SU-DHL-6 (cell line): ENCODE measurements around the gene NUMA1.

Experiments used
- H2AFZ ChIP-seq: fragments of 200-600 bp; sonication (generic); 2 replicates; pipeline ENCODE4 v1.6.1; 2014; ENCODE audit warnings: low read depth, mild to moderate bottlenecking, moderate library complexity, mixed read lengths, antibody characterized with exemption, low read length; ENCODE audit not compliant: severe bottlenecking
- H3F3A ChIP-seq: fragments of 200-600 bp; shearing (Covaris generic); 2 replicates; pipeline ENCODE4 v1.6.0; 2016; ENCODE audit warnings: antibody characterized with exemption, mild to moderate bottlenecking; ENCODE audit not compliant: insufficient read depth
- H3K27ac ChIP-seq: fragments of 200-600 bp; sonication (generic); 2 replicates; pipeline ENCODE4 v1.5.1; 2016; ENCODE audit warnings: low read depth, mild to moderate bottlenecking, low read length, moderate library complexity, mixed read lengths
- H3K27me3 ChIP-seq: fragments of 200-600 bp; sonication (generic), shearing (Covaris generic); 2 replicates; pipeline ENCODE4 v1.6.0; 2014; ENCODE audit warnings: mild to moderate bottlenecking, low read length
- H3K36me3 ChIP-seq: fragments of 200-600 bp; sonication (generic); 2 replicates; pipeline ENCODE4 v1.6.1; 2014; ENCODE audit warnings: mild to moderate bottlenecking, low read length, mixed read lengths
- H3K4me2 ChIP-seq: fragments of 300-600, 200-600 bp; shearing (Covaris generic), sonication (generic); 2 replicates; pipeline ENCODE4 v1.6.0; 2014; ENCODE audit warnings: low read length, low read depth, mild to moderate bottlenecking; ENCODE audit not compliant: poor library complexity, severe bottlenecking
- H3K4me3 ChIP-seq: fragments of 200-600 bp; sonication (generic); 2 replicates; pipeline ENCODE4 v1.5.1; 2014; ENCODE audit warnings: antibody characterized with exemption, low read length, mild to moderate bottlenecking, mixed read lengths; ENCODE audit not compliant: insufficient read depth, poor library complexity, severe bottlenecking
- H3K79me2 ChIP-seq: fragments of 200-600 bp; sonication (generic); 2 replicates; pipeline ENCODE4 v1.6.1; 2014; ENCODE audit warnings: mild to moderate bottlenecking, low read length, moderate library complexity; ENCODE audit not compliant: insufficient read depth
- H3K9ac ChIP-seq: fragments of 200-600 bp; sonication (generic); 2 replicates; pipeline ENCODE4 v1.7.0; 2014; ENCODE audit warnings: mild to moderate bottlenecking, low read length
- H3K9me2 ChIP-seq: fragments of 200-600 bp; sonication (generic); replicated peaks from 2 replicates; pipeline ENCODE4 v1.6.1; 2014; ENCODE audit warnings: low read length; ENCODE audit not compliant: insufficient read depth
- H3K9me3 ChIP-seq: fragments of 200-600 bp; sonication (generic); 2 replicates; pipeline ENCODE4 v1.6.1; 2014; ENCODE audit warnings: low read length, mixed read lengths; ENCODE audit not compliant: insufficient read depth
- H4K20me1 ChIP-seq: fragments of 200-600 bp; sonication (generic); 2 replicates; pipeline ENCODE4 v1.6.1; 2014; ENCODE audit warnings: low read depth, mild to moderate bottlenecking, antibody characterized with exemption, low read length, moderate library complexity, mixed read lengths
- EZH2phosphoT487 ChIP-seq: fragments of 200-600 bp; sonication (generic), shearing (Covaris generic); conservative IDR thresholded peaks from 2 replicates; pipeline ENCODE4 v1.6.1; 2018; ENCODE audit warnings: mild to moderate bottlenecking, antibody characterized with exemption, low read length, moderate library complexity, mixed read lengths
- TF ChIP-seq, protein P1 (sequence below): fragments of 200-600 bp; sonication (generic); IDR thresholded peaks from one replicate; pipeline ENCODE4 v1.5.1; 2017; ENCODE audit warnings: antibody characterized with exemption, mild to moderate bottlenecking, low read length, moderate library complexity; ENCODE audit not compliant: insufficient read depth, poor library complexity, severe bottlenecking

NUMA1 gene

DNA sequence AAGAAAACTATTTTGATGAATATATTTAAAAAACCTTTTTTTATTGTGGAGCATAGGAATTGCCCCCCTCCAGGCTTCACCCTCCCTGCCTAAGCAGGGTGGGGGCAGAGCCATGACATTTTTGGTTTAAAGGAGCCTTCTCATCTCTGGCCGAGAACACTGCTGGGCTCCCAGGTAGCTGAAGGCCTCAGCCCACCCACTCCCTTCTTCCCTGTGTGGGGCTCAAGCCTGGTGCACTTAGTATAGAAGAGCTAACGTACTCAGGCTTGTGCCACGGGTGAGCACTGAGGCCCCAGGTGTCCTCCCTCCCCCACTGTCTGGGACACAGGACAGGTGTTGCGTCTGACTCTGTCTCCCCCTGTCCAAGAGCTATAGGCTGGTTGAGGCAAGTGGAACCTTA, 83.8 kb downstream of the NUMA1 start:
- Histone ChIP-seq H3K79me2 (no peaks in the 10 kb centered on the region), H3K27me3 (no peaks in the 10 kb centered on the region), H3K27ac (no peak overlapping the region), H2AFZ (no peak overlapping the region), H3K36me3 (no peaks in the 10 kb centered on the region), H3K4me2 (no peak overlapping the region), H3K9me3 (no peaks in the 10 kb centered on the region), H3K9ac (no peak overlapping the region), H3K4me3 (no peak overlapping the region), H3K9me2 (no peaks in the 10 kb centered on the region), H4K20me1 (no peaks in the 10 kb centered on the region), H3F3A (peaks cover 10% of the 10 kb centered on the region)
- TF ChIP-seq, protein P1, sequence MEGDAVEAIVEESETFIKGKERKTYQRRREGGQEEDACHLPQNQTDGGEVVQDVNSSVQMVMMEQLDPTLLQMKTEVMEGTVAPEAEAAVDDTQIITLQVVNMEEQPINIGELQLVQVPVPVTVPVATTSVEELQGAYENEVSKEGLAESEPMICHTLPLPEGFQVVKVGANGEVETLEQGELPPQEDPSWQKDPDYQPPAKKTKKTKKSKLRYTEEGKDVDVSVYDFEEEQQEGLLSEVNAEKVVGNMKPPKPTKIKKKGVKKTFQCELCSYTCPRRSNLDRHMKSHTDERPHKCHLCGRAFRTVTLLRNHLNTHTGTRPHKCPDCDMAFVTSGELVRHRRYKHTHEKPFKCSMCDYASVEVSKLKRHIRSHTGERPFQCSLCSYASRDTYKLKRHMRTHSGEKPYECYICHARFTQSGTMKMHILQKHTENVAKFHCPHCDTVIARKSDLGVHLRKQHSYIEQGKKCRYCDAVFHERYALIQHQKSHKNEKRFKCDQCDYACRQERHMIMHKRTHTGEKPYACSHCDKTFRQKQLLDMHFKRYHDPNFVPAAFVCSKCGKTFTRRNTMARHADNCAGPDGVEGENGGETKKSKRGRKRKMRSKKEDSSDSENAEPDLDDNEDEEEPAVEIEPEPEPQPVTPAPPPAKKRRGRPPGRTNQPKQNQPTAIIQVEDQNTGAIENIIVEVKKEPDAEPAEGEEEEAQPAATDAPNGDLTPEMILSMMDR, result no peak
- no peak for TF ChIP-seq EZH2phosphoT487

DNA sequence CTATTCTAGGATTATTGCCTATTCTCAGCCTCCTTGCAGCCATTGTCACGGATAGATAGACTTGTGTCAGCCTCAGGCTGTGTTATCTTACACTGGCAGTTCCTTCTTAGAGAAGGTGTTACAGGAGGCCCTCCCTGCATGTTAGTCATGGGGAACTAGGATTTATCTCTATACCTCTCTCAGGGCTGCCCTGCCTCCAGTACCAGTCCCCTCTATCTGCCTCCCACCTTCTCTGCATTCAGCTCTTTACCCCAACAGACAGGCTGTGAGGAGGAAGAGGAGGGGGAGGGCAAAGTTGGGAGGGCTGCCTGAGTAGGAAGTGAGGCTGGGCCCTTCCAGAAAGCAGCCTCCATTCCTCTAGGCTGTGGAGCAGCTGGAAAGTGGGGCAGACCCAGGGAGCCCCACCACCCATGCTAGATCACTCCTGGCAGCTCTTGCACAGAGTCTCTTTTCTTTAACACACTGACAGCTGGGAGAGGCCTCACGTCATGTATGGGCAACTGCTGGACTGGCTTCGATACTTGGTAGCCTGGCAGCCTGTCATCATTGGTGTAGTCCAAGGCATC, 84.5 kb downstream of the NUMA1 start:
- Histone ChIP-seq H4K20me1 (no peaks in the 10 kb centered on the region), H3F3A (peaks cover 16% of the 10 kb centered on the region), H3K36me3 (no peaks in the 10 kb centered on the region), H3K27ac (no peak overlapping the region), H3K9me2 (no peaks in the 10 kb centered on the region), H2AFZ (no peak overlapping the region), H3K9ac (no peak overlapping the region), H3K4me3 (no peak overlapping the region), H3K27me3 (no peaks in the 10 kb centered on the region), H3K4me2 (no peak overlapping the region), H3K9me3 (no peaks in the 10 kb centered on the region), H3K79me2 (no peaks in the 10 kb centered on the region)
- no peak for TF ChIP-seq EZH2phosphoT487
- TF ChIP-seq, protein P1, result no peak

DNA sequence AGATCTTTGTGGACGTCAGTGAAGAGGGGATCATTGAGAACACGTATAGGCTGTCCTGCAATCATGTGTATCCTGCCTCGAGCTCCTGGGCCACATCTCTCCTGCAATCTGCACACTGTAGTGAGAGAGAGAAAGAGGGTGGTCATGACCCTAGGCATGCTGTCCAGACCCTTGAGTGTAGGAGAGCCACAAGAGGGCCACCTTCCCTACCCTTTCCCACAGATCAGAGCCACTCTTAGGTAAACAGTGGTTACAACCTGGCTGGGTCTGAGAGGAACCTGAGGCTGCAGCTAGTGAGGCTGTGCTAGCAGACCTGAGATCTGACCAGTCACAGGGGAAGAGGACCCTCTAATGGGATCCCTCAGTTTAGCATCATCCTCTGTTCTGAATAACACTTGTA, 85.6 kb downstream of the NUMA1 start:
- H3K4me2 ChIP-seq, result no peak overlapping the region
- TF ChIP-seq, protein P1, result no peak
- no peak for TF ChIP-seq EZH2phosphoT487

More for the DNA sequence above, 85.6 kb downstream of the NUMA1 start:
- H2AFZ ChIP-seq, result no peak overlapping the region
- H3K79me2 ChIP-seq, result no peaks in the 10 kb centered on the region
- H3K27ac ChIP-seq, result no peak overlapping the region
- no peaks in the 10 kb centered on the region for H4K20me1 ChIP-seq
- no peak overlapping the region for H3K9ac ChIP-seq
- H3K36me3 ChIP-seq, result no peaks in the 10 kb centered on the region
- no peaks in the 10 kb centered on the region for H3K27me3 ChIP-seq
- H3F3A ChIP-seq, result peaks cover 16% of the 10 kb centered on the region
- H3K9me3 ChIP-seq, result no peaks in the 10 kb centered on the region
- H3K4me3 ChIP-seq, result no peak overlapping the region
- no peaks in the 10 kb centered on the region for H3K9me2 ChIP-seq
